Left hindlimb (tissue), 1 donor: Measurements from ENCODE around the gene WDTC1.

Experiments
- DNase-seq: peaks from one replicate; pipeline ENCODE4 v3.0.0-alpha.2; 2018

WDTC1 gene

DNA sequence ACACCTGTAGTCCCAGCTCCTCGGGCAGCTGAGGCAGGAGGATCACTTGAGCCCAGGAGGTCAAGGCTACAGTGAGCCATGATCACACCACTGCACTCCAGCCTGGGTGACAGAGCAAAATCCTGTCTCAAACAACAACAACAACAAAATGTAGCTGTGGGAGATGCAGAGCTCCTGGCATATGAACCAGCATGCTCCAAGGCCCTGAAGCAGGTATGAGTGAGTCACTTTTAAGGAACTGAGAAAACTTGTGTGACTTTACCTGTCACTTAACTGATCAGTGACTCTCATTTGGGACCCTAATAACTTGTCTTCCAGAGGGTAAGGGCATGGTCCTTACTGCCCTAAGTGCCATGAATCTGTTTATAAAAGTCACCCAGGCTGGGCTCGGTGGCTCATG, 68.2 kb downstream of the WDTC1 start:
- DNase-seq, result no peak

DNA sequence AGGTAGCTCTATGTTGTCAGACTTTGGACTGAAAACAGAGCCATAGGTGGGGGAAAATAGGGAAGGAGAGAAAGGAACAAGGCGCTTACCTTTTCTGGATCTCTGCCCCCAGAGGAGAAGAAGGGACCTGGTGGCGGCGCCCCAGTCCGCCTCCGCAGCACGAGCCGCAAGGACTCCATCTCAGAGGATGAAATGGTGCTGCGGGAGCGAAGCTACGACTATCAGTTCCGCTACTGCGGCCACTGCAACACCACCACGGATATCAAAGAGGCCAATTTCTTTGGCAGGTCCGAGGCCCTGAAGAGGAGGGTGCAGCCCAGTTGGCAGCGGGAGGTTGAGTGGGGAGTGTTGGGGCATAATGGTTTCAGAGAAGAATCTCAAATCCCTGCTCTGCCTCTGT, 69.1 kb downstream of the WDTC1 start:
- DNase-seq, result no peak

- DNase-seq, result no peak
These were observed 71.6 kb downstream of the WDTC1 start for GRCh38 chr1:27306071-27306470.

DNA sequence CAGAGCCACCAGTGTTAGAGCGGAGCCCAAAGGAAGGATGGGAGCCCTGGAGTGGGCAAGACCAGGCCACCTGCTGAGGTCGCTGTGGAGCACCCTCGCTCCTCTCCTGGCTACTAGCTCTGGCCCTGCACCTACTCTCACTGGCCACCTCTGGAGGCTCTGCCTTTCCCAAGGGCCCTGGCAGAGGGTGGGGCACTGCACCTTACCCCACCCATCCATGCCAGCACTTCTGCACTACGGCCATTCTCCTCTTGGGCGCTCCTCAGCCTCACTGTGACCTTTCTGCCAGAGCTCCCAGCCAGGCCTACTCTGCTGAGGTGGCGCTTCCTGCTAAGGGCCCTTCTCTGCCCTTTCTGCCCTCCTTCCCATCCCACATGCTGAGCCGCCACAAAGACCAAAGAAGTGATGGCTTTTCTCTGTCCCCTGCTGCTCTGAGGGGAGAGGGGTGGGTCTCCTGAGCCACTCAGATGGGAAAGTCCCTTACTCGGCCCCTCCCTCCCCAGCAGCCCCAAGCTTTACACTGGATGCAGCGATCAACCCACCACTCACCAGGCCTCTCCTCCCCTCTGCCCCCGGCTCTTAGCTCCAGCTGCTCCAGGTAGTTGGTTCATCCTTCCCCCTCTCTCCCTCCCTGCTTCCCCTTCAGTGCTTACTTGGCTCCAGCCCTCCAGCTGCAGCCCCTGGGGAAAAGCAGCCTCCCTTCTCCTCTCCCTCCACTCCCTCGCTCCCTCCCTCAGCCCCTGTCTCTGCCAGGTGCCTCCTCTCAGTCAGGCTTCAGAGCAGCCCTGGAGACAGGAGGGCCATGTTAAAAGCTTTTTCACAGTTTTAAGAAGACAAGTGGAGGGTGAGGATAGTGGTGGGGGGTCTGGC, 72.7 kb downstream of the WDTC1 start:
- no peak for DNase-seq

DNA sequence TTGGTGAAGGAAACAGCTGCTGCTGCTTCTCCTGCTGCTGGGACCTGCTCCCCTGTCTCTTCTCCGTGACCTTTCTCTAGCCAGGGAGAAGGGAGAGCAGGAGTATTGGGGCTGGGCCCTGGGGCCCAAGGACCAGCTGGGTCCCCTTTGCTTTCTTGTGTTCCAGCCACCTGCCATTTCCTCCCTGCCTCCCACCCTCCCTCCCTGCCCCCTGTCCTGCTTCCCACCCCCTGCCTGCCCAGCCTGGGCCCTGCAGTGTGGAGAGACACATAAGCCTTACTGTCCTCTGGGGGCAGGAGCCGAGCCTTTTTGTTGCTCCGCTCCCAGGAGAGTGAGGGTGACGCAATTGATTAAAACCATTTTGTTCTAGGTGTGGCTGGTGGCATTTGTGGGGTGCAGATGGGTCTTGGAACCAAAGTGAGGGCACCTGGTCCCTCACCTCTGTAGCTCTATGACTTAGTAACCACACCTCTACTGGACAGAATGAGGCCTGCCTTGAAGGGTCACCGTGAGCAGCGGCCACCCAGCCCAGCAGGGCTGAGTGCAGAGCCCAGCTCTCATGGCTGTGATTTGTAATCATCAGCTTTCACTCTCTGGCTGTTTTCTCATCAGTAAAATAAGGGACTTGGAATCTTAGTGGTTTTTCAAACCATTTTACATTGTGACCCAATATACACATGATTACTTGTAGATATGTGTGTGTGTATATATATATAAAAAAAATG, 73.6 kb downstream of the WDTC1 start:
- no peak for DNase-seq

DNA sequence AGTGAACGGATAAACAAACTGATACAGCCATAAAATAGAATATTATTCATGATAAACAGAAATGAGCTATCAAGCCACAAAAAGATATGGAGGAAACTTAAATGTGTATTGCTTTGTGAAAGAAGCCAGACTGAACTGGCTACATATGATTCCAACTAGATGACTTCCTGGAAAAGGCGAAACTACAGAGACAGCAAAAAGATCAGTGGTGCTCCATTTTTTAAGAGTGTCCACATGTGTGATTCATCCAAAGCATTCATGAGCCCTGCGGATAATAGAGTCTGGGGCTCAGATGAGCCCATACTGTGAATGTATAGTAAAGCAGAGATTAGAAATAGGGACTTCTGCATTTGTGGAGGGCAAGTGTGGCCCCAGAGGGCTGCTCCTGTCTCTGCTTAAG, 79.7 kb downstream of the WDTC1 start:
- DNase-seq, result no peak

DNA sequence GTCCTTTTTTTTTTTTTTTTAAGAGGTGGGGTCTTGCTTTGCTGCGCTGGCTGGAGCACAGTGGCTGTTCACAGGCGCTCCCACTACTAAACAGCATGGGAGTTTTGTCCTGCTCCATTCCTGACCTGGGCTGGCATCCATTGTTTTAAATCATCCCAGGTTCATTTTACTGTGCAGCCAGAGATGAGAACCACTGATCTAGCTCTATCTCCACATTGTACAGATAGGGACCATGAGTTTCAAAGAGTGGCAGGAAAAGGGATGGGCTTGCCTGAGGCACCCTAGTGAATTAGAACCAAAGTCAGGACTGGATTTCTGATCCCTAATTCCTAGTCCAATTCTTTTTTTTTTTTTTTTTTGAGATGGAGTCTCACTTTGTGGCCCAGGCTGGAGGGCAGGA, 80.3 kb downstream of the WDTC1 start:
- no peak for DNase-seq

GRCh38 chr1:27316860-27317259, 82.4 kb downstream of the WDTC1 start:
- DNase-seq, result no peak

- DNase-seq, result no peak
These were observed 83.7 kb downstream of the WDTC1 start for GRCh38 chr1:27318136-27318535.

DNA sequence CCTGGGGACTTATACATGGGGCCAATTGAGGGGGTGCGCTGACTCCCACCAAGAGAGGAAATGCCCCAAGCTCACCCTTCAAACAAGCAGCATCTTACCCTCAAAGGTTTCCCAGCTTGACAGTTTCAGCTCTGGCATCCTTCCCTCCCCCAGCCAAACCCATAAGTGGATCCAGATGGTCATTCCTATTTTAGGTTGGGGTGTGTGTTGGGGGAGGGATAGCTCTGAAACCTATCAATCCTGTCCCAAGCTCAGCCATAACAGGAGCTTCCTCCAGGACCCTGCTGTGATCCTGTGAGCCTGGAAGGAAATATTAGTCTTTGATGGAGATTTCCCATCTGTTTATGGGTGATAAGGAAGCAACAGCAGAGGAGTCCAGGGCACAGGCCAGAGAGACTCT, 84.2 kb downstream of the WDTC1 start:
- no peak for DNase-seq

DNA sequence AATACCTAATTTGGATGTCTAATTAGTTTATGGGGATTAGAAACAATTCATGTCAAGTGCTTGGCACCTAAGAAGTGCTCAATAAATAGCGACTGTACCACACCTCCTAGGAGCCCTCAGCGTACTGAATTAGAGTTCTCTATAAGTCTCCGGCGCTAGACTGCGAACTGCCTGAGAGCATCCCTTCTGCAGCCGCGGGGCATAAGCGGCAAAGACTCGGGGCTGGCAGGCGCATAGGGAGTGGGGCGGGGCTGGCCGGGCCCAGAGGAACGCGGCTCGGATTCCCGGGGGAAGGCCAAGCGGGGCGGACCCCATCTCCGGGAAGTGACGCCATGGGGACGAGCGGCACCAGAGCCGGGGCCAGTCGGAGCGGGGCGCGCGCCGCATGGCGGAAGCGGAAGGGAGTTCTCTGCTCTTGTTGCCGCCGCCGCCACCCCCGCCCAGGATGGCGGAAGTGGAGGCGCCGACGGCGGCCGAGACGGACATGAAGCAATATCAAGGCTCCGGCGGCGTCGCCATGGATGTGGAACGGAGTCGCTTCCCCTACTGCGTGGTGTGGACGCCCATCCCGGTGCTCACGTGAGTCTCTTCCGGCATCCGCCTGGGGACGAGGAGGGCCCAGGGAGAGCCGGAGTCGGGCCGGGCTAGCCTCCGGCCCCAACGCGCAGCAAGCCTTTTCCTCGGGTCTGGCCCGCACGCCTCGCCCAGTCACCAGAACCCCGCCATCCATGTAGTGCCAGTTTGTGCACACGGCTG, 87.6 kb downstream of the WDTC1 start, which contains the start of gene TMEM222:
TSS of gene TMEM222 (plus strand) at position 351 of the 756 bp plus-strand sequence. CDS start at position 386, 35 bp downstream.
- DNase-seq, result peak; percentile 97

DNA sequence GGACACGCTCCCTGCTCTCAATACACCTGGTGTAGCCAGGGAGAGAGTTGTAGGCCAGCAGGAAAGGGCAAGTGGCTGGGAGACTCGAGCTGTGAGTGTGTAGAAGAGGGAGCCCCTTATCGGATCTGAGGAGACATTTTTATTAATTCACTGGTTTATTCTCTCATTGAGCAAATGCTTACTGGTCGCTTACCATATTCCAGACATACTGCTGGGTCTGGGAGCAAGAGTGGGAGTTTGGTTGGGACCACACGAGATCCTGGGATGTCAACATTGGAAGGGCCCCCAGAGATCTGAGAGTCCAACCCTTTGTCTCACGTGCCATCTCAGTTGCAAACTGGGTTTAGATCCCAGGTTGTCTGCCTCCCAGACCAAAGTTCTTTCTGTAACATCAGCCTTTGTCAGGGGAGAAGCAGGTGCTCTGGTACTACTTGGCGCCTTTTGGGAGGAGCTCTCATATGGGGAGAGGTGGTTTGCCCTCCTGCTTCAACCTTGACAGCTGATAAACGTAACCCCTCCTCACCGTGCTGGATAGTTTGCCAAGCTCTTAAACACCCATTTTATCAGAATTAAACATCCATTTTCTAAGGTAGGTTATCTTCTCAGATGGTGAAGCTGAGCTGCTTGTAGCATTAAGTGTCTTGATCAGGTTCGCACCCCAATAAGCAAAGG, 88.3 kb downstream of the WDTC1 start:
- no peak for DNase-seq

DNA sequence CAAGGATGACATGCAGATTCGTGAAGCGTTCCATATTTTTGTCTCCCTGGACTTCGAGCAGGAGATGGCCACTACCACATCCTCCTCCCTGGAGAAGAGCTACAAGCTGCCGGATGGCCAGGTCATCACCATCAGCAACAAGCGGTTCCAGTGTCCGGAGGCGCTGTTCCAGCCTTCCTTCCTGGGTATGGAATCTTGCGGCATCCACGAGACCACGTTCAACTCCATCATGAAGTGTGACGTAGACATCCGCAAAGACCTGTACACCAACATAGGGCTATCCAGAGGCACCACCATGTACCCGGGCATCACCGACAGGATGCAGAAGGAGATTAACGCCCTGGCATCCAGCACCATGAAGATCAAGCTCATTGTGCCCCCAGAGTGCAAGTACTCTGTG, 90.9 kb downstream of the WDTC1 start:
- DNase-seq, result no peak

DNA sequence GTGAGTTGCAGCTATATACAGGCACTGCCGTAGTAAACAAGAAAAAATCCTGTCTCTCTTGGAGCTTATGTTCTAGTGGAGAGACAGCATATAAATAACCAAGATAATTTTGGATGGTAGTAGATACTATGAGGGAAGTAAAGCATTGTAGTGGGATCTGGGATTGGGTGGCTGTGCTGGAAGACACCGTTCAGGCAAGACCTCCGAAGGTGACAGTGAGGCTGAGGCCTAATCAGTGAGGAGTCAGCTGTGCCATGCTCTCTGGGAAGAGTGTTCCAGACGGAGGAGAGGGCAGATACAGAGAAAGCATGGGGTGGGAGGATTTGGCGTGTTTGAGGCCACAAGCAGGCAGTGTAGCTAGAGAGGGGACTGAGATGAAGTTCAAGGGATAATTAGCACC, 93.5 kb downstream of the WDTC1 start:
- no peak for DNase-seq

- DNase-seq, result no peak
These were observed 96.4 kb downstream of the WDTC1 start for GRCh38 chr1:27330786-27331185.

DNA sequence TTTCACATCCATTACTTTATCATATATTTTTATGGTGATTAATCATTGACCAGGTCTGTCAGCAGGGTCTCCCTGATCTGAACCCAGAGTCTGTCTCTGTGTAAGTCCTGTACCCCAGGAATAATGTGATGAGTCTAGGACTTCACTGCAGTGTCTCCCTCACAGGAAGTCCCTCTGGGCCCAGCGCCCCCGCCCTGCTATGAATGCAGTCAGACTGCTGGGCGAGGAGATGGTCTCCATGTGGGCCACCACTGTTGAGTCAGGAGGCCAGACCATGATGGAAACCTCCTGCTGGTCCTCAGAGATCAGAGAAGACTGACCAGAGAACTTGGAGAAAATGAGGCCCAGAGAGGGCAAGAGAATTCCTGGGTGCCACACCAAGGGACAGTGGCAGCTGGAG, 97.0 kb downstream of the WDTC1 start:
- DNase-seq, result no peak

DNA sequence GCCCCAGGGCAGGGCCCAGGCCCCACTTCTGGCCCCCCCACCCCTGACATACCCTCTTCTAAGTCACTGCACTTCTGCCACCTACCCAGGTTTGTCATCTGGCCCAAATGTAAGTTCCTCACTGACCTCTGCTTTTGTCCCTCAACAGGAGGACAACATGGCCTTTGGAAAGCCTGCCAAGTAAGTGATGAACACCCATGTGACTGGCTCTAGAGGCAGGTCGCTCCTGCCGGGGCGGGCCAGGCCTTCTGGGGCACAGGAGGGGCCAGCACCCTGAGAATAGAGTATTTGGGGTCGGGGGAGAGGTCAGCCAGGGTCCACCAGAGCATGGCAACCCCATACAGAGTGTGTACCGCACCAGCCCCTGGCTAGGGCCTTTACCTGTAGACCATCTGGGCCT, 97.5 kb downstream of the WDTC1 start:
- DNase-seq, result no peak

DNA sequence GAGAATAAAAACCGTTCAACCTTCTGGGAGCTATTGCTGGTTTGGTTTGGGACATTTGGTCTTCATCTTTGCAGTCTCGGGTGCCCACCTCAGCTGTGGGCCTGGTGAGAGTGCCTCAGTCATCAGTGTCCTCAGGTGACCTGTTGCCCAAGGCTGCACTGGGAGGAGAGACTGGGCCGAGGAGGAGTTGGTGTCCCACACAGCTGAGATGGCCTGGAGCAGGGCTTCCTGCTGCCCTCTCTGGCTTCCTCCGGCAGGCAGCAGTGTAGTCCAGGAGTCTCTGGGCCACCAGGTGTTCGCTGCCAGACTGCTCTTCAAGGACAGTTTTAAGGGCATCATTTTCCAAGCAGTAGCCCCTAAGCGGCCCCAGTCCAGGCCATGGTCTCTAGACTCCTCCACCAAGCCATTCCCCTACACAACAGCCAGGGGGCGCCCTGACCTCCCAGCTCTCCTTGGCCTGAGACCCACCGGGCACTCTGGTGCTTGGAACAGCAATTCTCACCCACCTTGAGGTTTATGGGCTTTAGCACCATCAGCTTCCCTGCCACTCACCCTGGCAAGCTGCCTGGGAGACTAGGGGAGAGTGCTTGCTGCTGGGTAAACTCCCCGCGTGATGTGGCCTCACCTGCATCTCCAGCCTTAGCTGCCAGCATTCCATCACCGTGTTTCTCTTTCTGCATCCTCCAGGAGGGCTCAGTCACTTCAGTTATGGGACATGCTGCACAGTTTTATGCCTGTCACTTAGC, 98.3 kb downstream of the WDTC1 start:
- no peak for DNase-seq

DNA sequence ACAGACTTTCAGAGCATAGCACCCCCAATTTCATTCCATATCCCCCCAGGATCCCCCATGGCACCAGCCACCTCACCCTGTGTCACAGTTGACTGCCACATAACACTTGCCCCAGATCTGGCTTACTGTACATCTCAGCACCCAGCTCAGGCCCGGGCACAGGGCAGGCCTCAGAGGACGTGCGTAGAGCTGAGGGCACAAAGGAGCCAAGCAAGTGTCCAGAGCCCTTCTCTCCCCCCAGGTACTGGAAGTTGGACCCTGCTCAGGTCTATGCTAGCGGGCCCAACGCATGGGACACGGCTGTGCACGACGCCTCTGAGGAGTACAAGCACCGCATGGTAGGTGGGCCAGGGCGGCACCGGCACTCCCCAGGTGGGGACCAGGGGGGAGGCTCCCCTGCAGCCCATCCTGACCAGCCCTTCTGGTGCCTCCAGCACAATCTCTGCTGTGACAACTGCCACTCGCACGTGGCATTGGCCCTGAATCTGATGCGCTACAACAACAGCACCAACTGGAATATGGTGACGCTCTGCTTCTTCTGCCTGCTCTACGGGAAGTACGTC, 99.4 kb downstream of the WDTC1 start:
- no peak for DNase-seq

GRCh38 chr1:27335506-27336422, 101.3 kb downstream of the WDTC1 start:
- DNase-seq, result no peak

GRCh38 chr1:27336756-27337155, 102.3 kb downstream of the WDTC1 start:
- no peak for DNase-seq
